HG02571 (cell line): Measurements from ENCODE around the gene AGTR1.

Experiments
- ATAC-seq: cut with Tn5 transposase; IDR thresholded peaks from one replicate; pipeline ENCODE4 v1.9.1; 2021; ENCODE audit warnings: mild to moderate bottlenecking, moderate library complexity; ENCODE audit not compliant: unreplicated experiment

AGTR1 gene

GRCh38 chr3:148697306-148698189 lies at the start of gene AGTR1:
TSS of gene AGTR1 (plus strand) at chr3:148697903. CDS start at chr3:148741036, 43,133 bp downstream.
- no peak for ATAC-seq

GRCh38 chr3:148648685-148649352 lies 48.9 kb upstream of the AGTR1 start:
- no peak for ATAC-seq

- no peak for ATAC-seq
Observed at GRCh38 chr3:148651549-148651948, 46.2 kb upstream of the AGTR1 start.

- ATAC-seq, result no peak
Observed at GRCh38 chr3:148654433-148654832, 43.3 kb upstream of the AGTR1 start.

GRCh38 chr3:148657470-148657869 lies 40.2 kb upstream of the AGTR1 start:
- ATAC-seq, result no peak

GRCh38 chr3:148659512-148659911 lies 38.2 kb upstream of the AGTR1 start:
- no peak for ATAC-seq

- no peak for ATAC-seq
Observed at GRCh38 chr3:148680289-148680688, 17.4 kb upstream of the AGTR1 start.

- ATAC-seq, result no peak
Observed at GRCh38 chr3:148681080-148681479, 16.6 kb upstream of the AGTR1 start.

- ATAC-seq, result no peak
Observed at GRCh38 chr3:148682997-148683396, 14.7 kb upstream of the AGTR1 start.

GRCh38 chr3:148694116-148694515 lies 3.6 kb upstream of the AGTR1 start:
- ATAC-seq, result no peak

- ATAC-seq, result no peak
Observed at GRCh38 chr3:148698190-148698810, 597 bp downstream of the AGTR1 start.

- no peak for ATAC-seq
Observed at GRCh38 chr3:148705314-148705713, 7.6 kb downstream of the AGTR1 start.

GRCh38 chr3:148707601-148708380 lies 10.1 kb downstream of the AGTR1 start:
- ATAC-seq, result no peak

GRCh38 chr3:148708409-148708808 lies 10.7 kb downstream of the AGTR1 start:
- ATAC-seq, result no peak

GRCh38 chr3:148709560-148710253 lies 12.0 kb downstream of the AGTR1 start:
- ATAC-seq, result no peak

- no peak for ATAC-seq
Observed at GRCh38 chr3:148710665-148711064, 13.0 kb downstream of the AGTR1 start.

GRCh38 chr3:148711981-148712666 lies 14.4 kb downstream of the AGTR1 start:
- ATAC-seq, result no peak

- no peak for ATAC-seq
Observed at GRCh38 chr3:148714521-148714920, 16.8 kb downstream of the AGTR1 start.

- ATAC-seq, result no peak
Observed at GRCh38 chr3:148716657-148717056, 19.0 kb downstream of the AGTR1 start.
